NB4 (cell line): ENCODE measurements around the gene ERVK3-1.
A peak's percentile ranks its signal among the peaks of the same experiment; 100 is the strongest.

Source experiments
- DNase-seq: peaks from one replicate; pipeline ENCODE4 v3.0.0; 2010; ENCODE audit warnings: low read depth
- H3K4me3 ChIP-seq: one replicate; pipeline ENCODE4 v1.5.1; 2011; ENCODE audit warnings: mild to moderate bottlenecking, low read depth, low read length, moderate library complexity
- MYC ChIP-seq: IDR thresholded peaks from 2 replicates; pipeline ENCODE4 v1.6.1; 2011; ENCODE audit warnings: low read depth, low read length
- POLR2A ChIP-seq: IDR thresholded peaks from 2 replicates; pipeline ENCODE4 v1.6.1; 2011; ENCODE audit warnings: mild to moderate bottlenecking; ENCODE audit not compliant: insufficient read length; ENCODE audit errors: extremely low read depth
- TF ChIP-seq, protein P1 (sequence below): IDR thresholded peaks from one replicate; pipeline ENCODE4 v1.5.1; 2012; ENCODE audit warnings: low read depth, low read length
- TF ChIP-seq, protein P2 (sequence below): IDR thresholded peaks from 2 replicates; pipeline ENCODE4 v1.6.1; 2011; ENCODE audit warnings: low read depth, low read length

Gene ERVK3-1

DNA sequence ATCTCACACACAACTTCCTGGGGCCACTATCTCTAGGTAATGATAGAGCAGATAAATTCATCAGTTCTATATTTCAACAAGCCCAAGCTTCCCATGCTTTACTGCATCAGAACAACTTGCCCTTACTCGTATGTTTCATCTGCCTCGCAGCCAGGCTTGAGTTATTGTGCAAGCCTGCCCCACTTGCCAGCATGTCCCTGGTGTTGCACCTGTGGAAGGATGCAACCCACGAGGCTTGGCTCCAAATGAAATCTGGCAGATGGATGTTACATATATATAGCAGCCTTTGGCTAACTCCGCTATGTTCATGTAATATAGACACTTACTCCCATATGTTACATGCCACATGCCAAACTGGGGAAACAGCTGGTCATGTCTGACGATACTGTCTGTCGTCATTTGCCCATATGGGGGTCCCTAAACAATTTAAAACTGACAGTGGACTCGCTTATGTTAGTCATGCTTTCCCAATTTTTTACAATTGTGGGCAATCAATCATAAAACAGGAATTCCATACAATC lies 6.2 kb downstream of the ERVK3-1 start:
- DNase-seq = no peak
- H3K4me3 ChIP-seq = no peak overlapping the region
- TF ChIP-seq, protein P1, sequence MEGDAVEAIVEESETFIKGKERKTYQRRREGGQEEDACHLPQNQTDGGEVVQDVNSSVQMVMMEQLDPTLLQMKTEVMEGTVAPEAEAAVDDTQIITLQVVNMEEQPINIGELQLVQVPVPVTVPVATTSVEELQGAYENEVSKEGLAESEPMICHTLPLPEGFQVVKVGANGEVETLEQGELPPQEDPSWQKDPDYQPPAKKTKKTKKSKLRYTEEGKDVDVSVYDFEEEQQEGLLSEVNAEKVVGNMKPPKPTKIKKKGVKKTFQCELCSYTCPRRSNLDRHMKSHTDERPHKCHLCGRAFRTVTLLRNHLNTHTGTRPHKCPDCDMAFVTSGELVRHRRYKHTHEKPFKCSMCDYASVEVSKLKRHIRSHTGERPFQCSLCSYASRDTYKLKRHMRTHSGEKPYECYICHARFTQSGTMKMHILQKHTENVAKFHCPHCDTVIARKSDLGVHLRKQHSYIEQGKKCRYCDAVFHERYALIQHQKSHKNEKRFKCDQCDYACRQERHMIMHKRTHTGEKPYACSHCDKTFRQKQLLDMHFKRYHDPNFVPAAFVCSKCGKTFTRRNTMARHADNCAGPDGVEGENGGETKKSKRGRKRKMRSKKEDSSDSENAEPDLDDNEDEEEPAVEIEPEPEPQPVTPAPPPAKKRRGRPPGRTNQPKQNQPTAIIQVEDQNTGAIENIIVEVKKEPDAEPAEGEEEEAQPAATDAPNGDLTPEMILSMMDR = no peak
- TF ChIP-seq, protein P2, sequence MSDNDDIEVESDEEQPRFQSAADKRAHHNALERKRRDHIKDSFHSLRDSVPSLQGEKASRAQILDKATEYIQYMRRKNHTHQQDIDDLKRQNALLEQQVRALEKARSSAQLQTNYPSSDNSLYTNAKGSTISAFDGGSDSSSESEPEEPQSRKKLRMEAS = no peak
- TF ChIP-seq POLR2A = no peak
- TF ChIP-seq MYC = no peak

DNA sequence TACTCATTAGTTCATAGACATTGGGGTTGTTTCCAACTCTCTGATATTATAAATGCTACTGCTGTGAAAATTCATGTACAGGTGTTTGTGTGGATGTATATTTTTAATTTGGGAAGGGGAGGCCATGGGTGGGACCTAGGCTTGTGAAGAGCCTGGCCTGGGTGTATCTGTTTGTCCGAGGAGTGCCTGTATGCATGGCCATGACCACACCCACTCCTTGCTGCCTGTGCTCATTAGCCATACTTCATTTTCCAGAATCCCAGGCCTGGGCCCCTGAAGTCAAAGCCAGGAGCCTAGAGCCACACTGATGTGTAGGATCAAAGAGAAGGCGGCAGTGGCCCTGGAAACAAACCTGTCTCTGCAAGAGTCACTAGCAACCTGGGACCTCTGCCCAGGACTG lies 10.4 kb downstream of the ERVK3-1 start:
- H3K4me3 ChIP-seq = no peak overlapping the region
- no peak for DNase-seq
- TF ChIP-seq, protein P1 = no peak
- TF ChIP-seq MYC (no peak), POLR2A (no peak)
- TF ChIP-seq, protein P2 = no peak

DNA sequence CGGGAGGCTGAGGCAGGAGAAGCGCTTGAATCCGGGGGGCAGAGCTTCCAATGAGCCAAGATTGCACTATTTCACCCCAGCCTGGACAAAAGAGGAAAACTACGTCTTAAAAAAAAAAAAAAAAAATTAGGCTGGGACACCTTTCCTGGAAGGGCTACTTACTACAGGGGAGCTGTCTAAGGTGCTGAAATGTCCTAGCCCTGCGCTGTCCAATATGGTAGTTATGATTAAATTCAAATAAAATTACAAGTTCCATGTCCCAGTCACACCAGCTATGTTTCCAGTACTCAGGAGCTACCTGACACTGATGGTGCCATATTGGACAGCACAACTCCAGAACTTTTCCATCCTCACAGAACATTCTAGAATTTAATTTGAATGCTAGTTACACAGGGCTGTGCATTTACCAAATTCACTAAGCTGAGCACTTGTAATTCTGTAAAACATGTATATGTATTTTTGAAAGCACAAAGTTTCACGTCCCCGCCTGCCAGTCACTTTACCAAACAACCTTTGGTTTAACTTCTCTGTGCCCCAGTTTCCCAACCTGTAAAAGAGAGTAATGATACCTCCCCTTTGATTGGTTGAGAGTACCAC lies 12.4 kb downstream of the ERVK3-1 start:
- peak; percentile 52 for DNase-seq

DNA sequence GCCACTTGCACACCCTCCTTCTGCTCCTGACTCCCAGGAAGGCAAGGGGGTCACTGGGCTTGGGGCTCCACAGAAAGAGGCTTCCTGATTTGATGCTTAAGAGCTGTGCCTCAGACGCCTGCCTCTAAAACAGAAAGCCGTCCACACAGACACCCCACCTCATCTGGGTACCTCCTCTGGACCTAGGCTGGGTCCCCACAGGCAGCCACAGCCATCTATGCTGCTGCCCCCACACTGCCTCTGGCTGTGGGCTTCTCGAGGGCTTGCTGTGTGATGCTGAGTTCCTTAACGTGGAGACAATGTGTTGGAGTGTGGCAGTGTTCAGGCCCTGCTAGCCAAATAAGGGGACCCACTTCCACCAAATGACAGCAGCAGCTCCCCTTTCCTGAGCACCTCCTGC lies 13.1 kb downstream of the ERVK3-1 start:
- no peak for DNase-seq
- no peak overlapping the region for H3K4me3 ChIP-seq
- no peak for TF ChIP-seq MYC
- TF ChIP-seq, protein P2 = no peak
- TF ChIP-seq, protein P1 = no peak
- TF ChIP-seq POLR2A = no peak

More for the DNA sequence above, 12.4 kb downstream of the ERVK3-1 start:
- H3K4me3 ChIP-seq = no peak overlapping the region
- TF ChIP-seq, protein P2 = no peak
- TF ChIP-seq, protein P1 = no peak
- TF ChIP-seq POLR2A = no peak
- no peak for TF ChIP-seq MYC

DNA sequence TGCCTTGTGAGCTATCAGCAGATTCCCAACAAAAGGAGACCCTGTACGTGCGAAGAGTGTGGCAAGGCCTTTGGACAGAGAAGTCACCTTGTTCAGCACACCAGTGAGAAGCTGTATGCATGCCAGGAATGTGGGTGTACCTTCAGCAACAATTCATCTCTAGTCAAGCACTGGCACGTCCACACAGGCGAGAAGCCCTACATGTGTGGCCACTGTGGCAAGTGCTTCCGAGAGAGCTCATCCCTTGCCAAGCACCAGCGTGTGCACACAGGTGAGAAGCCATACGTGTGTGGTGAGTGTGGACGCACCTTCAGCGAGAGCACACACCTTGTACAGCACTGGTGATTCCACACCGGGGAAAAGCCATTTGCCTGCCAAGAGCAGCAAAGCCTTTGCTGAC lies 14.1 kb downstream of the ERVK3-1 start:
- no peak for DNase-seq
- H3K4me3 ChIP-seq = no peak overlapping the region
- TF ChIP-seq, protein P2 = no peak
- TF ChIP-seq POLR2A (no peak), MYC (no peak)
- TF ChIP-seq, protein P1 = no peak
